Mesendoderm (in vitro differentiated cells): ENCODE measurements around the gene TMEM141.
"Not testable (repeated sequence)": the region's sequence is repeated elsewhere in the genome, so short reads cannot be mapped to it uniquely, and the experiment has no call there.

Experiments
- DNase-seq: peaks from one replicate; pipeline ENCODE4 v3.0.0; 2013
- H2AK5ac ChIP-seq: 2 replicates; pipeline ENCODE4 v1.6.1; 2013; ENCODE audit warnings: low read length, inconsistent platforms
- H2BK120ac ChIP-seq: 2 replicates; pipeline ENCODE4 v1.6.1; 2013; ENCODE audit warnings: low read depth, mild to moderate bottlenecking, low read length, moderate library complexity, mixed read lengths
- H2BK15ac ChIP-seq: replicated peaks from 2 replicates; pipeline ENCODE4 v1.6.1; 2013; ENCODE audit warnings: low read depth, mild to moderate bottlenecking, moderate library complexity
- H2BK5ac ChIP-seq: 2 replicates; pipeline ENCODE4 v1.6.1; 2013; ENCODE audit warnings: low read length, inconsistent platforms
- H3K18ac ChIP-seq: 2 replicates; pipeline ENCODE4 v1.6.1; 2013; ENCODE audit warnings: mild to moderate bottlenecking, low read length, mixed read lengths
- H3K23ac ChIP-seq: one replicate; pipeline ENCODE4 v1.6.1; 2013; ENCODE audit warnings: low read length
- H3K27ac ChIP-seq: 2 replicates; pipeline ENCODE4 v1.5.1; 2013; ENCODE audit warnings: low read depth, mild to moderate bottlenecking, inconsistent platforms, low read length, moderate library complexity
- H3K27me3 ChIP-seq: 2 replicates; pipeline ENCODE4 v1.6.1; 2013; ENCODE audit warnings: low read length, control low read depth, mild to moderate bottlenecking, inconsistent platforms; ENCODE audit not compliant: insufficient read depth, poor library complexity
- H3K36me3 ChIP-seq: 2 replicates; pipeline ENCODE4 v1.6.1; 2013; ENCODE audit warnings: low read length, inconsistent platforms; ENCODE audit not compliant: control insufficient read depth, insufficient read depth
- H3K4ac ChIP-seq: one replicate; pipeline ENCODE4 v1.6.1; 2013; ENCODE audit warnings: low read depth, mild to moderate bottlenecking, low read length, moderate library complexity
- H3K4me1 ChIP-seq: 2 replicates; pipeline ENCODE4 v1.6.1; 2013; ENCODE audit warnings: low read depth, low read length, inconsistent platforms; ENCODE audit not compliant: control insufficient read depth
- H3K4me2 ChIP-seq: 2 replicates; pipeline ENCODE4 v1.6.1; 2013; ENCODE audit warnings: low read length
- H3K4me3 ChIP-seq: 2 replicates; pipeline ENCODE4 v1.5.1; 2013; ENCODE audit warnings: mild to moderate bottlenecking, low read length
- H3K56ac ChIP-seq: one replicate; pipeline ENCODE4 v1.6.1; 2013; ENCODE audit warnings: low read length
- H3K79me1 ChIP-seq: 2 replicates; pipeline ENCODE4 v1.6.1; 2013; ENCODE audit warnings: low read length, inconsistent platforms
- H3K79me2 ChIP-seq: 2 replicates; pipeline ENCODE4 v1.6.1; 2013; ENCODE audit warnings: mild to moderate bottlenecking, low read length; ENCODE audit not compliant: control insufficient read depth, insufficient read depth
- H3K9ac ChIP-seq: 2 replicates; pipeline ENCODE4 v1.6.1; 2013; ENCODE audit warnings: low read length, inconsistent platforms
- H4K5ac ChIP-seq: one replicate; pipeline ENCODE4 v1.6.1; 2013; ENCODE audit warnings: low read length
- H4K8ac ChIP-seq: one replicate; pipeline ENCODE4 v1.6.1; 2013; ENCODE audit warnings: low read depth, mild to moderate bottlenecking, control low read depth, low read length, moderate library complexity
- WGBS: extraction: QIAGEN DNeasy Blood & Tissue Kit; methylation state at CpG from one replicate; pipeline ENCODE4 v1.1.7; 2013; ENCODE audit warnings: low lambda C conversion rate, missing lambda C conversion rate; ENCODE audit not compliant: insufficient coverage; ENCODE audit errors: extremely low coverage; 5-methylcytosine and 5-hydroxymethylcytosine counted together

TMEM141 gene

DNA sequence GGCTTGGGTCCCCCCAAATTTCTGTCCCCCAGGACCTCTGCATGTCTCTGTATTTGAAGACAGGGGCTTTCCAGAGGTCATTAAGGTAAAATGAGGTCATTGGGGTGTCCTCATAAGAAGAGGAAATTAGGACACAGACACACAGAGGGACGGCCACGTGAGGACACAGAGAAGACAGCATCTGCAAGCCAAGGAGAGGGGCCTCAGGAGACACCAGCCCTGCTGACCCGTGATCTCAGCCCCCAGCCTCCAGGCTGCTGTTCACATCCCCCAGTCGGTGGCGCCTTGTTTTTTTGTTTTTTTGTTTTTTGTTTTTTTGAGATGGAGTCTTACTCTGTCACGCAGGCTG is 3.8 kb downstream of the TMEM141 start:
- H3K27ac ChIP-seq, result no peak overlapping the region
- H3K56ac ChIP-seq, result no peak overlapping the region
- H3K79me1 ChIP-seq, result peaks cover 2% of the 10 kb centered on the region
- H4K5ac ChIP-seq, result no peak overlapping the region
- no peak overlapping the region for H3K4me2 ChIP-seq
- peaks cover 6% of the 10 kb centered on the region for H3K4me1 ChIP-seq
- no peak for DNase-seq
- no CpG with 5 or more reads among the region's 6 CpGs for WGBS
- H3K4ac ChIP-seq, result no peak overlapping the region
- H3K9ac ChIP-seq, result no peak overlapping the region
- no peak overlapping the region for H4K8ac ChIP-seq
- no peak overlapping the region for H2AK5ac ChIP-seq
- H3K18ac ChIP-seq, result no peak overlapping the region
- H2BK5ac ChIP-seq, result no peak overlapping the region
- no peaks in the 10 kb centered on the region for H3K36me3 ChIP-seq
- no peak overlapping the region for H2BK120ac ChIP-seq
- H3K79me2 ChIP-seq, result no peaks in the 10 kb centered on the region
- no peak overlapping the region for H3K4me3 ChIP-seq
- H3K23ac ChIP-seq, result no peak overlapping the region
- no peaks in the 10 kb centered on the region for H3K27me3 ChIP-seq
- H2BK15ac ChIP-seq, result no peak overlapping the region

DNA sequence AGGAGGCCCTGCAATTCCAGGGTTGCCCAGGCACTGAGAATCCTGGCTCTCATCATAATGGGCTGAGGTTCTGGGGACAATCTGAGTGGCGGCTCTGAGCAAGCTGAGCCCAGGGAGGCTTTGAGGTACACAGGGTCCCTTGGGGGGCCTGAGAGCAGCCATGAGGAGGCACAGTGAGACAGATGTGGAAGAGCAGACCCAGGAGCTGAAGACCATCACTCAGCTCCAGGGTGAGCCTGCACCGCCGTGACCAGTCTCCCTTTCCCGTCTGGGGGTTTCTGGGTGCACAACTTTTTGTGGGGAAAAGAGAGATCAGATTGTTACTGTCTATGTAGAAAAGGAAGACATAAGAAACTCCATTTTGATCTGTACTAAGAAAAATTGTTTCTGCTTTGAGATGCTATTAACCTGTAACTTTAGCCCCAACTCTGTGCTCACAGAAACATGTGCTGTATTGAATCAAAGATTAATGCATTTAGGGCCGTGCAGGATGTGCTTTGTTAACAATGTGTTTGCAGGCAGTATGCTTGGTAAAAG is 5.2 kb downstream of the TMEM141 start, which contains the start of gene CCDC183:
Gene CCDC183 (plus strand): TSS at position 101 of the 537 bp plus-strand sequence. CDS start 60 bp downstream, at position 161.
- H3K4me1 ChIP-seq, result peaks cover 8% of the 10 kb centered on the region
- no peaks in the 10 kb centered on the region for H3K79me2 ChIP-seq
- no peak for DNase-seq
- no peak within 1 kb of the TSS for H2BK5ac ChIP-seq
- H3K9ac ChIP-seq, result peak within 1 kb of the TSS; percentile 45
- no peak within 1 kb of the TSS for H3K4me3 ChIP-seq
- no peaks in the 10 kb centered on the region for H3K36me3 ChIP-seq
- no peak within 1 kb of the TSS for H3K4ac ChIP-seq
- H3K4me2 ChIP-seq, result no peak within 1 kb of the TSS
- H3K56ac ChIP-seq, result peak within 1 kb of the TSS; percentile 67
- no peak within 1 kb of the TSS for H2BK15ac ChIP-seq
- H2AK5ac ChIP-seq, result no peak within 1 kb of the TSS
- peak within 1 kb of the TSS; percentile 43 for H3K27ac ChIP-seq
- H4K5ac ChIP-seq, result no peak within 1 kb of the TSS
- H2BK120ac ChIP-seq, result peak within 1 kb of the TSS; percentile 1
- H4K8ac ChIP-seq, result no peak within 1 kb of the TSS
- peak within 1 kb of the TSS; percentile 40 for H3K18ac ChIP-seq
- no peak within 1 kb of the TSS for H3K23ac ChIP-seq
- H3K79me1 ChIP-seq, result peaks cover 2% of the 10 kb centered on the region
- WGBS, result no CpG with 5 or more reads among the region's 5 CpGs
- H3K27me3 ChIP-seq, result no peaks in the 10 kb centered on the region

DNA sequence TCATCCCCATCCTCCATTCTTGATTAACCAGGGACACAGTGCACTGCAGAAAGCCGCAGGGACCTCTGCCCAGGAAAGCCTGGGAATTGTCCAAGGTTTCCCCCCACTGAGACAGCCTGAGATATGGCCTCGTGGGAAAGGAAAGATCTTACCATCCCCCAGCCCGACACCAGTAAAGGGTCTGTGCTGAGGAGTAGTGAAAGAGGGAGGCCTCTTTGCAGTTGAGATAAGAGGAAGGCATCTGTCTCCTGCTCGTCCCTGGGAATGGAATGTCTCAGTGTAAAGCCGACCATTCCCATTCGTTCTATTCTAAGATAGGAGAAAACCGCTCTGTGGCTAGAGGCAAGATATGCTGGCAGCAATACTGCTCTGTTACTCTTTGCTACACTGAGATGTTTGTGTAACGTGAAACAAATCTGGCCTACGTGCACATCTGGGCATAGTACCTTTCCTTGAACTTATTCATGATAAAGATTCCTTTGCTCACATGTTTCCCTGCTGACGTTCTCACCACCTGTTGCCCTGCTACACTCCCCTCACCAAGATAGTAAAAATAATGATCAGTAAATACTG is 5.7 kb downstream of the TMEM141 start:
- Histone ChIP-seq H3K27ac (peak overlapping the region; percentile 43), H3K56ac (peak overlapping the region; percentile 64)
- H3K79me1 ChIP-seq, H2BK120ac ChIP-seq, H3K36me3 ChIP-seq, H3K27me3 ChIP-seq, H3K79me2 ChIP-seq, H2BK5ac ChIP-seq, H3K23ac ChIP-seq, H4K8ac ChIP-seq, H2BK15ac ChIP-seq, H4K5ac ChIP-seq, H3K18ac ChIP-seq, H3K4me1 ChIP-seq, H2AK5ac ChIP-seq, H3K9ac ChIP-seq, H3K4me2 ChIP-seq, H3K4ac ChIP-seq, H3K4me3 ChIP-seq: not testable (repeated sequence)
- DNase-seq, result peak; percentile 89
- no CpG with 5 or more reads among the region's 10 CpGs for WGBS

GRCh38 chr9:136798708-136799078 is 7.5 kb downstream of the TMEM141 start:
- Histone ChIP-seq H3K27me3 (no peaks in the 10 kb centered on the region), H4K5ac (no peak overlapping the region), H4K8ac (no peak overlapping the region), H3K79me1 (no peaks in the 10 kb centered on the region), H3K4me2 (no peak overlapping the region), H3K79me2 (no peaks in the 10 kb centered on the region), H3K56ac (no peak overlapping the region), H3K36me3 (no peaks in the 10 kb centered on the region), H3K4me1 (peaks cover 8% of the 10 kb centered on the region), H3K27ac (no peak overlapping the region), H3K4me3 (no peak overlapping the region), H3K18ac (no peak overlapping the region), H2BK5ac (no peak overlapping the region), H2BK120ac (no peak overlapping the region), H3K4ac (no peak overlapping the region), H3K9ac (no peak overlapping the region), H2BK15ac (no peak overlapping the region), H2AK5ac (no peak overlapping the region), H3K23ac (no peak overlapping the region)
- no CpG with 5 or more reads among the region's 6 CpGs for WGBS
- DNase-seq, result no peak

DNA sequence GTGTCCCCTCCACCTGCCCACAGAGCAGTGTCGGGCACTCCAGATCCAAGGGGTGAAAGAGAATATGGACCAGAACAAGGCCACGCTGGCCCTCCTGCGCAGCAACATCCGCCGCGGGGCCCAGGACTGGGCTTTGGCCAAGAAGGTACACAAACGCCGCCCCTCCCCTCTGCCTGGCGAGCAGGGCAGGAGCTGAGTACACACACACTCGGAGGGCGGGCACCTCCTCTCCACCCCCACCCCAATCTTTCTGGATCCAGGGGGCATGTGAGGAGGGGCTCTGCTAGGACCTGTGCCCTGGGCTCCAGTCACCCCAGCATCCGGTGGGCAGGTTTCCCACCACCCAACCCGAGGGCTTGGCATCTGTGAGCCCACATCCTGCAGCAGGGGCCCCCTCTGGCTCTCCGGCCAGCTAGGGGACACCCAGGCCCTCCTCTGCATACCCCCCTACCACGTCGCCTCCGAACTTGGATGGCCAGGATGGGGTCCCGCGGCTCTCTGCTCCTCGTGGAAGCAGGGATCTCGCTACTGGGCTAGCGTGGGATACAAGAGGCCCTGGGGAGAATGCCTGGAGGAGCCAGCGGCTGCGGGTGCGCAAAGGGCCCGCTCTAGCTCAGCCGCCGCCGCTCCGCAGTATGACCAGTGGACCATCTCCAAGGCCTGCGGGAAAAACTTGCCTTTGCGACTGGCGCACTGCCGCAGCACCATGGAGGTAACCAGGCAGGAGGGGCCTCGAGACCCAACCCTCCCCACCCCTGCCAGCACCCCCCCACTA is 8.1 kb downstream of the TMEM141 start:
- no CpG with 5 or more reads among the region's 35 CpGs for WGBS
- Histone ChIP-seq H3K4me3 (no peak overlapping the region), H3K36me3 (no peaks in the 10 kb centered on the region)

More for the DNA sequence above, 8.1 kb downstream of the TMEM141 start:
- Histone ChIP-seq H3K23ac (no peak overlapping the region), H2BK5ac (no peak overlapping the region), H3K27ac (no peak overlapping the region), H2BK15ac (no peak overlapping the region), H3K4me1 (peaks cover 8% of the 10 kb centered on the region), H3K27me3 (no peaks in the 10 kb centered on the region), H4K5ac (no peak overlapping the region), H3K79me2 (no peaks in the 10 kb centered on the region), H3K56ac (no peak overlapping the region), H3K18ac (no peak overlapping the region), H4K8ac (no peak overlapping the region), H3K4ac (no peak overlapping the region), H3K79me1 (no peaks in the 10 kb centered on the region), H2AK5ac (no peak overlapping the region), H3K4me2 (no peak overlapping the region), H2BK120ac (no peak overlapping the region), H3K9ac (no peak overlapping the region)
- DNase-seq, result no peak
